DMS 273 (cell line): ENCODE measurements around the gene TTC7B.
"Not testable (repeated sequence)": the region's sequence is repeated elsewhere in the genome, so short reads cannot be mapped to it uniquely, and the experiment has no call there.

Source experiments
- DNase-seq: peaks from one replicate; lab custom pipeline; 2025; ENCODE audit not compliant: unreplicated experiment; lab: John Stamatoyannopoulos, UW

The TTC7B gene

GRCh38 chr14:90815822-90816662 is at the start of gene TTC7B:
TSS of gene TTC7B (minus strand) at chr14:90816430. CDS start at chr14:90816295, 135 bp downstream.
- peak; percentile 82 for DNase-seq

GRCh38 chr14:90864741-90865140 is 48.5 kb upstream of the TTC7B start:
- DNase-seq, result no peak

GRCh38 chr14:90858511-90858910 is 42.3 kb upstream of the TTC7B start:
- no peak for DNase-seq

GRCh38 chr14:90857866-90858265 is 41.6 kb upstream of the TTC7B start:
- DNase-seq, result no peak

GRCh38 chr14:90856115-90856514 is 39.9 kb upstream of the TTC7B start:
- DNase-seq, result not testable (repeated sequence)

GRCh38 chr14:90853116-90853515 is 36.9 kb upstream of the TTC7B start:
- no peak for DNase-seq

GRCh38 chr14:90851327-90852036 is 35.3 kb upstream of the TTC7B start:
- DNase-seq, result no peak

- DNase-seq, result no peak
Observed at GRCh38 chr14:90850487-90850886, 34.3 kb upstream of the TTC7B start.

- no peak for DNase-seq
Observed at GRCh38 chr14:90849787-90850444, 33.7 kb upstream of the TTC7B start.

- no peak for DNase-seq
Observed at GRCh38 chr14:90848944-90849731, 32.9 kb upstream of the TTC7B start.

GRCh38 chr14:90846511-90846910 is 30.3 kb upstream of the TTC7B start:
- no peak for DNase-seq

GRCh38 chr14:90844321-90844720 is 28.1 kb upstream of the TTC7B start:
- DNase-seq, result no peak

GRCh38 chr14:90842726-90843125 is 26.5 kb upstream of the TTC7B start:
- DNase-seq, result no peak

- not testable (repeated sequence) for DNase-seq
Observed at GRCh38 chr14:90840667-90841066, 24.4 kb upstream of the TTC7B start.

- no peak for DNase-seq
Observed at GRCh38 chr14:90839889-90840266, 23.6 kb upstream of the TTC7B start.

GRCh38 chr14:90839024-90839888 is 23.0 kb upstream of the TTC7B start:
- no peak for DNase-seq

GRCh38 chr14:90838531-90838930 is 22.3 kb upstream of the TTC7B start:
- DNase-seq, result not testable (repeated sequence)

- no peak for DNase-seq
Observed at GRCh38 chr14:90837355-90837754, 21.1 kb upstream of the TTC7B start.

- DNase-seq, result no peak
Observed at GRCh38 chr14:90836692-90837063, 20.4 kb upstream of the TTC7B start.

GRCh38 chr14:90831821-90832220 is 15.6 kb upstream of the TTC7B start:
- no peak for DNase-seq
